HFFc6 (cell line): ENCODE measurements around the gene SLC16A3. TPM values are rescaled to one million over a fixed set of nuclear protein-coding genes. Genes with fewer than 3 reads are reported as not detected.
"Not testable (repeated sequence)": the region's sequence is repeated elsewhere in the genome, so short reads cannot be mapped to it uniquely, and the experiment has no call there.

Experiments used
- DNase-seq: peaks from one replicate; pipeline ENCODE4 v3.0.0-alpha.2; 2018
- H3K27ac Mint-ChIP-seq: 2 replicates; pipeline ENCODE4 v1.8.0; 2020; ENCODE audit warnings: mild to moderate bottlenecking, mixed read lengths
- H3K27me3 Mint-ChIP-seq: 2 replicates; pipeline ENCODE4 v1.8.0; 2021; ENCODE audit warnings: mild to moderate bottlenecking, moderate library complexity, mixed read lengths; ENCODE audit not compliant: insufficient read depth
- H3K36me3 Mint-ChIP-seq: 2 replicates; pipeline ENCODE4 v1.8.0; 2021; ENCODE audit warnings: low read depth, mixed read lengths
- H3K4me1 Mint-ChIP-seq: 2 replicates; pipeline ENCODE4 v1.8.0; 2020; ENCODE audit warnings: low read depth, mixed read lengths
- H3K4me3 Mint-ChIP-seq: 2 replicates; pipeline ENCODE4 v1.8.0; 2020; ENCODE audit warnings: mild to moderate bottlenecking, moderate library complexity, mixed read lengths
- H3K9me3 Mint-ChIP-seq: 2 replicates; pipeline ENCODE4 v1.8.0; 2020; ENCODE audit warnings: mild to moderate bottlenecking, mixed read lengths
- CTCF ChIP-seq: fragments of 200-600 bp; sonication (generic); IDR thresholded peaks from 2 replicates; pipeline ENCODE4 v1.5.0; 2021; ENCODE audit warnings: antibody characterized with exemption, mild to moderate bottlenecking
- total RNA-seq, 6 experiments: library from RNA; stranded (reverse); fragmentation: NEBNext Ultra II Directional; extraction: Animal tissue kit (Norgen Biotek cat#: 25700); gene quantifications; 2 replicates in 1 of 6; 3 replicates in 5 of 6; pipeline ENCODE4 v1.2.3, GENCODE V29; 2021

The SLC16A3 gene
- total RNA-seq, 6 experiments from 2014 or later = 475 to 624 (median 523) TPM

GRCh38 chr17:82186221-82186620 lies 42.6 kb upstream of the SLC16A3 start:
- no peaks in the 10 kb centered on the region for H3K27me3 Mint-ChIP-seq
- no peak for DNase-seq
- H3K4me3 Mint-ChIP-seq = no peak overlapping the region
- peaks cover 16% of the 10 kb centered on the region for H3K36me3 Mint-ChIP-seq
- no peak overlapping the region for H3K27ac Mint-ChIP-seq
- H3K9me3 Mint-ChIP-seq = no peaks in the 10 kb centered on the region
- no peak for TF ChIP-seq CTCF
- no peaks in the 10 kb centered on the region for H3K4me1 Mint-ChIP-seq

- H3K4me1 Mint-ChIP-seq = no peaks in the 10 kb centered on the region
- no peak for TF ChIP-seq CTCF
- DNase-seq = no peak
- no peak overlapping the region for H3K27ac Mint-ChIP-seq
- no peaks in the 10 kb centered on the region for H3K9me3 Mint-ChIP-seq
- no peaks in the 10 kb centered on the region for H3K27me3 Mint-ChIP-seq
- H3K36me3 Mint-ChIP-seq = peaks cover 16% of the 10 kb centered on the region
- no peak overlapping the region for H3K4me3 Mint-ChIP-seq
Measured at GRCh38 chr17:82187500-82187899, 41.3 kb upstream of the SLC16A3 start.

- H3K27ac Mint-ChIP-seq = no peak overlapping the region
- TF ChIP-seq CTCF = no peak
- no peak overlapping the region for H3K4me3 Mint-ChIP-seq
- no peaks in the 10 kb centered on the region for H3K9me3 Mint-ChIP-seq
- H3K4me1 Mint-ChIP-seq = no peaks in the 10 kb centered on the region
- H3K27me3 Mint-ChIP-seq = no peaks in the 10 kb centered on the region; the same call in 1 of the 2 replicates
- no peak for DNase-seq
- peaks cover 14% of the 10 kb centered on the region for H3K36me3 Mint-ChIP-seq
Measured at GRCh38 chr17:82188001-82188961, 40.6 kb upstream of the SLC16A3 start.

GRCh38 chr17:82193050-82193449 lies 35.8 kb upstream of the SLC16A3 start:
- H3K9me3 Mint-ChIP-seq, H3K27ac Mint-ChIP-seq, H3K27me3 Mint-ChIP-seq, H3K4me3 Mint-ChIP-seq, H3K4me1 Mint-ChIP-seq, DNase-seq: not testable (repeated sequence)
- H3K36me3 Mint-ChIP-seq = peaks cover 11% of the 10 kb centered on the region

- Mint-ChIP-seq H3K36me3 (peaks cover 11% of the 10 kb centered on the region), H3K4me3 (no peak overlapping the region), H3K27ac (no peak overlapping the region), H3K27me3 (no peaks in the 10 kb centered on the region; the same call in 1 of the 2 replicates), H3K9me3 (no peaks in the 10 kb centered on the region), H3K4me1 (no peaks in the 10 kb centered on the region)
- TF ChIP-seq CTCF = no peak
- DNase-seq = no peak
Measured at GRCh38 chr17:82193520-82194220, 35.2 kb upstream of the SLC16A3 start.

- Mint-ChIP-seq H3K4me1 (no peaks in the 10 kb centered on the region), H3K36me3 (peaks cover 11% of the 10 kb centered on the region), H3K27me3 (no peaks in the 10 kb centered on the region; the same call in 1 of the 2 replicates), H3K9me3 (no peaks in the 10 kb centered on the region), H3K4me3 (no peak overlapping the region), H3K27ac (no peak overlapping the region)
- DNase-seq = no peak
- TF ChIP-seq CTCF = no peak
Measured at GRCh38 chr17:82194765-82195164, 34.1 kb upstream of the SLC16A3 start.
